PC-9 (cell line): ENCODE measurements around the gene IPO4. TPM values are rescaled to one million over a fixed set of nuclear protein-coding genes. Genes with fewer than 3 reads are reported as not detected.

Source experiments
- BruUV-seq: library from RNA; stranded (reverse); fragments of 400-500 nt; replicated peaks from 2 replicates; lab custom pipeline; 2021; lab: Mats Ljungman, UMichigan
- CTCF ChIA-PET: fragments of 300-600 bp; sonication (Branson Sonifier 250); formaldehyde crosslinking; loops from one replicate; lab custom pipeline; 2022; ENCODE audit warnings: antibody characterized with exemption; lab: Charles Lee
- POLR2A ChIA-PET: fragments of 300-600 bp; sonication (Branson Sonifier 250); formaldehyde crosslinking; loops from one replicate; lab custom pipeline; 2022; ENCODE audit warnings: antibody characterized with exemption; ENCODE audit not compliant: unreplicated experiment; lab: Charles Lee
- DNase-seq, 2 experiments: peaks; one replicate each; pipeline versions ENCODE4 v3.0.0 to v3.0.0-alpha.2; 2015 to 2022; ENCODE audit warnings: mixed read lengths in 1 of 2
- H2AFZ ChIP-seq: fragments of 200-600 bp; sonication (generic); 2 replicates; pipeline ENCODE4 v1.8.1; 2017; ENCODE audit warnings: antibody characterized with exemption
- H3F3A ChIP-seq: fragments of 200-600 bp; sonication (generic); 2 replicates; pipeline ENCODE4 v1.8.1; 2017; ENCODE audit warnings: antibody characterized with exemption, mild to moderate bottlenecking, low read depth; ENCODE audit not compliant: insufficient read depth
- H3K27ac ChIP-seq: fragments of 200-600 bp; sonication (generic); 2 replicates; pipeline ENCODE4 v1.6.1; 2016; ENCODE audit warnings: mixed run types
- H3K27me3 ChIP-seq: fragments of 200-600 bp; sonication (generic); 2 replicates; pipeline ENCODE4 v1.6.1; 2016; ENCODE audit warnings: low read depth, mixed run types; ENCODE audit not compliant: insufficient read depth
- H3K36me3 ChIP-seq: fragments of 200-600 bp; sonication (generic); 2 replicates; pipeline ENCODE4 v1.6.1; 2016; ENCODE audit warnings: low read depth, mixed run types
- H3K4me1 ChIP-seq: fragments of 200-600 bp; sonication (generic); replicated peaks from 2 replicates; pipeline ENCODE4 v1.6.1; 2016; ENCODE audit warnings: mixed run types; ENCODE audit not compliant: insufficient read depth
- H3K4me2 ChIP-seq: fragments of 200-600 bp; sonication (generic); 2 replicates; pipeline ENCODE4 v1.6.1; 2017; ENCODE audit warnings: mixed run types
- H3K4me3 ChIP-seq: fragments of 200-600 bp; sonication (generic); 2 replicates; pipeline ENCODE4 v1.6.1; 2016; ENCODE audit warnings: mixed run types
- H3K79me2 ChIP-seq: fragments of 200-600 bp; sonication (generic); 2 replicates; pipeline ENCODE4 v1.6.1; 2017; ENCODE audit warnings: low read depth, mixed run types
- H3K9me2 ChIP-seq: fragments of 200-600 bp; sonication (generic); 2 replicates; pipeline ENCODE4 v1.8.1; 2017; ENCODE audit warnings: mild to moderate bottlenecking; ENCODE audit not compliant: insufficient read depth
- H3K9me3 ChIP-seq: fragments of 200-600 bp; sonication (generic); 2 replicates; pipeline ENCODE4 v1.8.1; 2016; ENCODE audit warnings: low read depth; ENCODE audit not compliant: insufficient read depth
- H4K20me1 ChIP-seq: fragments of 200-600 bp; sonication (generic); 2 replicates; pipeline ENCODE4 v1.8.1; 2017; ENCODE audit not compliant: insufficient read depth
- CTCF ChIP-seq: fragments of 200-600 bp; sonication (generic); conservative IDR thresholded peaks from 2 replicates; pipeline ENCODE4 v1.6.1; 2017; ENCODE audit warnings: mixed run types, antibody characterized with exemption, mild to moderate bottlenecking, moderate library complexity
- EZH2 ChIP-seq: fragments of 200-600 bp; sonication (generic); IDR thresholded peaks from 2 replicates; pipeline ENCODE4 v1.8.0; 2017; ENCODE audit warnings: antibody characterized with exemption, low read depth
- intact Hi-C: fragments of 100-400 bp; cut with micrococcal nuclease; formaldehyde crosslinking; loops from one replicate; pipeline ENCODE4 v1.10.0; 2022; ENCODE audit not compliant: unreplicated experiment
- total RNA-seq: library from RNA; stranded (reverse); gene quantifications from 2 replicates; pipeline ENCODE4 v1.2.3, GENCODE V29; 2021

IPO4 gene
- total RNA-seq, 1 experiment from 2014 or later: 44.1 TPM

DNA sequence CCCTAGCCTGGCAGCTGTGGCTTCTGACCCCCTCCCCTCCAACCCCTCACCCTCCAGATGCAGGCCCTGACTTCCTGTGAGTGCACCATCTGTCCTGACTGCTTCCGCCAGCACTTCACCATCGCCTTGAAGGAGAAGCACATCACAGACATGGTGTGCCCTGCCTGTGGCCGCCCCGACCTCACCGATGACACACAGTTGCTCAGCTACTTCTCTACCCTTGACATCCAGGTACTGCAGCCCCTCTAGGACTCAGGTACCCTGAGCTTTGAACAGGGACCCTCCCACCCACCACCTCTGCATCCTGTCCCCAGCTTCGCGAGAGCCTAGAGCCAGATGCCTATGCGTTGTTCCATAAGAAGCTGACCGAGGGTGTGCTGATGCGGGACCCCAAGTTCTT, 33.5 kb downstream of the IPO4 start:
- H3K9me2 ChIP-seq: no peaks in the 10 kb centered on the region
- TF ChIP-seq CTCF (no peak), EZH2 (no peak)
- H3K4me2 ChIP-seq: no peak overlapping the region
- H3K4me3 ChIP-seq: no peak overlapping the region
- BruUV-seq: no TSS peak
- ChIA-PET CTCF (no interaction called here), POLR2A (no interaction called here)
- intact Hi-C loops: no loop called here
- no peaks in the 10 kb centered on the region for H3K4me1 ChIP-seq
- no peaks in the 10 kb centered on the region; the same call in 1 of the 2 replicates for H3F3A ChIP-seq
- H4K20me1 ChIP-seq: no peaks in the 10 kb centered on the region
- H2AFZ ChIP-seq: no peak overlapping the region
- H3K27me3 ChIP-seq: no peaks in the 10 kb centered on the region
- DNase-seq: no peak
- H3K36me3 ChIP-seq: no peaks in the 10 kb centered on the region; the same call in 1 of the 2 replicates
- H3K79me2 ChIP-seq: no peaks in the 10 kb centered on the region
- no peak overlapping the region for H3K27ac ChIP-seq
- no peaks in the 10 kb centered on the region for H3K9me3 ChIP-seq

GRCh38 chr14:24151404-24152080, 37.1 kb downstream of the IPO4 start:
- Histone ChIP-seq H3K9me3 (no peaks in the 10 kb centered on the region), H3F3A (peaks cover 3% of the 10 kb centered on the region; the same call in 1 of the 2 replicates), H3K9me2 (no peaks in the 10 kb centered on the region), H2AFZ (no peak overlapping the region), H3K27ac (no peak overlapping the region), H3K4me1 (peaks cover 6% of the 10 kb centered on the region; the same call in 1 of the 2 replicates), H3K36me3 (no peaks in the 10 kb centered on the region; the same call in 1 of the 2 replicates), H3K4me2 (no peak overlapping the region), H3K4me3 (no peak overlapping the region), H3K27me3 (no peaks in the 10 kb centered on the region), H3K79me2 (peaks cover 20% of the 10 kb centered on the region), H4K20me1 (no peaks in the 10 kb centered on the region)
- intact Hi-C loops: no loop called here
- TF ChIP-seq CTCF (no peak), EZH2 (no peak)
- DNase-seq: no peak
- POLR2A ChIA-PET: no interaction called here
- CTCF ChIA-PET: interaction anchor here (1.1 kb wide), 1 partner anchor 10 kb away, joined by 4 read pairs; the partner anchor contains the start of gene IRF9
- no TSS peak for BruUV-seq

GRCh38 chr14:24150993-24151392, 37.6 kb downstream of the IPO4 start:
- H3K4me2 ChIP-seq: no peak overlapping the region
- no peak overlapping the region for H2AFZ ChIP-seq
- BruUV-seq: no TSS peak
- intact Hi-C loops: no loop called here
- H3K4me1 ChIP-seq: peaks cover 6% of the 10 kb centered on the region; the same call in 1 of the 2 replicates
- ChIA-PET POLR2A (no interaction called here), CTCF (interaction anchor here (1.1 kb wide), 1 partner anchor 10 kb away, joined by 4 read pairs; the partner anchor contains the start of gene IRF9)
- TF ChIP-seq CTCF (no peak), EZH2 (no peak)
- DNase-seq: no peak
- no peak overlapping the region for H3K4me3 ChIP-seq
- H3K79me2 ChIP-seq: peaks cover 21% of the 10 kb centered on the region
- H3K27me3 ChIP-seq: no peaks in the 10 kb centered on the region
- no peak overlapping the region for H3K27ac ChIP-seq
- no peaks in the 10 kb centered on the region for H3K9me3 ChIP-seq
- H3K36me3 ChIP-seq: no peaks in the 10 kb centered on the region; the same call in 1 of the 2 replicates
- H3K9me2 ChIP-seq: no peaks in the 10 kb centered on the region
- peaks cover 3% of the 10 kb centered on the region; the same call in 1 of the 2 replicates for H3F3A ChIP-seq
- no peaks in the 10 kb centered on the region for H4K20me1 ChIP-seq
